ENCODE measurements around the gene PANX2.
"Not testable (repeated sequence)": the region's sequence is repeated elsewhere in the genome, so short reads cannot be mapped to it uniquely, and the experiment has no call there.

The PANX2 gene

GRCh38 chr22:50170453-50171318 is at the start of gene PANX2:
Gene PANX2 (plus strand): TSS chr22:50170731. CDS start chr22:50170731, 0 bp downstream.
- no peak for DNase-seq (ENCODE audit: low read depth)

- DNase-seq (ENCODE audit: low read depth): no peak
Observed at GRCh38 chr22:50121202-50121740, 49.3 kb upstream of the PANX2 start.

- no peak for DNase-seq (ENCODE audit: low read depth)
Observed at GRCh38 chr22:50123119-50123518, 47.4 kb upstream of the PANX2 start.

GRCh38 chr22:50125029-50125428 is 45.5 kb upstream of the PANX2 start:
- DNase-seq (ENCODE audit: low read depth): no peak

GRCh38 chr22:50129121-50129736 is 41.3 kb upstream of the PANX2 start:
- no peak for DNase-seq (ENCODE audit: low read depth)

- no peak for DNase-seq (ENCODE audit: low read depth)
Observed at GRCh38 chr22:50131894-50132293, 38.6 kb upstream of the PANX2 start.

GRCh38 chr22:50134481-50134880 is 36.0 kb upstream of the PANX2 start:
- no peak for DNase-seq (ENCODE audit: low read depth)

- DNase-seq (ENCODE audit: low read depth): no peak
Observed at GRCh38 chr22:50136581-50137015, 33.9 kb upstream of the PANX2 start.

- DNase-seq (ENCODE audit: low read depth): not testable (repeated sequence)
Observed at GRCh38 chr22:50137277-50137676, 33.3 kb upstream of the PANX2 start.

- no peak for DNase-seq (ENCODE audit: low read depth)
Observed at GRCh38 chr22:50138041-50138440, 32.5 kb upstream of the PANX2 start.

- DNase-seq (ENCODE audit: low read depth): no peak
Observed at GRCh38 chr22:50138988-50139387, 31.5 kb upstream of the PANX2 start.

- DNase-seq (ENCODE audit: low read depth): no peak
Observed at GRCh38 chr22:50139843-50140415, 30.6 kb upstream of the PANX2 start.

- no peak for DNase-seq (ENCODE audit: low read depth)
Observed at GRCh38 chr22:50140615-50141014, 29.9 kb upstream of the PANX2 start.

- DNase-seq (ENCODE audit: low read depth): no peak
Observed at GRCh38 chr22:50141462-50141861, 29.1 kb upstream of the PANX2 start.

GRCh38 chr22:50141891-50142363 is 28.6 kb upstream of the PANX2 start:
- no peak for DNase-seq (ENCODE audit: low read depth)

- no peak for DNase-seq (ENCODE audit: low read depth)
Observed at GRCh38 chr22:50143096-50143495, 27.4 kb upstream of the PANX2 start.

GRCh38 chr22:50144005-50144614 is 26.4 kb upstream of the PANX2 start:
- DNase-seq (ENCODE audit: low read depth): no peak

GRCh38 chr22:50145721-50146438 is 24.7 kb upstream of the PANX2 start:
- DNase-seq (ENCODE audit: low read depth): no peak

- DNase-seq (ENCODE audit: low read depth): no peak
Observed at GRCh38 chr22:50146439-50147238, 23.9 kb upstream of the PANX2 start.

- not testable (repeated sequence) for DNase-seq (ENCODE audit: low read depth)
Observed at GRCh38 chr22:50147258-50148165, 23.0 kb upstream of the PANX2 start.
